ENCODE data around the gene GATA3.

DNA sequence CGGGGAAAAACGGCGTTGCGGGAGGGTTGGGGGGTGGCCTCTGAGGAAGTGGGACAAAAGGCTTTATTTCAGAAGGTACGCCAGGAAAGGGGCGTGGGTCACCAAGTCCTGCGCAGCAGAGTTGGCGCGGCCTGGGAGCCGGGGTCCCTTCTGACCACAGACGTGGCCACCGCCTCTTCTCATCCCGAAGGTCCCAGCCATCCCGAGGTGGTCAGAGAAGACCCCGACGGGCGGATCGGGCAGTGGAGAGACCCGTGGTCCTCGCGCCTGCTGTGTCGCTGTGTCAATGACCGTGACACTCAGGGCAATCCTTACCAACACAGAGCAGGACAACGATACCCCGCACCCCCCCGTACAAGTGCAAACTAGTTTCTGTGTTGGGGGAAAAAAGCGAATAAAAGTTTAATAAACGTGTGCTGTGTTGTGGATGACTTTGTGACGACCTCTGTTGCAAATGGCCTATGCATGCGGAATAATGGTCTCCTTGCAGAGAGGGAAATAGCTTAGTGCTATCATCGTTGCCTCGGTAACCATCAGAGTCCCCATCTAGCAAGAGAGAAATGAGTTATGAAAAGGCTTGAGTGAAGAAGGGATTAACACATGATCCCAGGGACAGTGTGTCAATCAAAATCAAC is 19.4 kb upstream of the GATA3 start:
- TF ChIP-seq SPI1 (IDR thresholded peaks at IDR 0.05; ENCODE audit: low read depth, low read length): no peak
- no peak for TF ChIP-seq POLR2AphosphoS5 (IDR thresholded peaks at IDR 0.05; ENCODE audit: low read depth, low read length)
- no peak for TF ChIP-seq POLR2A (IDR thresholded peaks at IDR 0.05; ENCODE audit: low read depth, low read length)
- no peak for TF ChIP-seq TAF1 (IDR thresholded peaks at IDR 0.05; ENCODE audit: low read depth, low read length)
- TF ChIP-seq PAX5 (IDR thresholded peaks at IDR 0.05; ENCODE audit: insufficient read depth, low read length, severe bottlenecking): no peak
- TF ChIP-seq POU2F2 (IDR thresholded peaks at IDR 0.05; ENCODE audit: low read depth, low read length): no peak

All from GM12891 (cell line).